HuH-7 (cell line): ENCODE results near the gene SDHA.
A peak's percentile ranks its signal among the peaks of the same experiment; 100 is the strongest.
"Not testable (repeated sequence)": the region's sequence is repeated elsewhere in the genome, so short reads cannot be mapped to it uniquely, and the experiment has no call there.

Source experiments
- DNase-seq: peaks from one replicate; pipeline ENCODE4 v3.0.0; 2011; ENCODE audit warnings: low spot score

SDHA gene

GRCh38 chr5:186091-187041 lies 31.8 kb upstream of the SDHA start:
- DNase-seq: no peak

DNA sequence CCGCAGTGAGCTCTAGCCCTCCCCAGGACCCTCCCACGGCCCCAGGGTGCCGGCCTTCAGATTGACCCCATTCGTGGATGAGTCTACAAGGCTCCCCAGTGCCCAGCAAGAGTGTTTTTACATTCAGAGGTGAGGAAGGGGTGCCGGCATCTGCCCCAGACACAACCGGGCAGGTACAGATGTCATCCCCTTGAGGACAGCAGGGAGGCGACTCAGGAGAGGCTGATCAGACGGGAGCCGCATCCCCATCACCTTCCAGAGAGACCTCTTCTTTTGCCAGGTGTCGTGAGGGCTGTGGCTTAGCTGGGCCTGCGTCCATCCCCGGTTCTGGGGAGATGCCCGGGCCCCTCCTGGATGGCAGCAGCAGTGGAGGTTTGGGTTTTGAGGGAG lies 31.1 kb upstream of the SDHA start:
- no peak for DNase-seq

- DNase-seq: no peak
These were observed 30.3 kb upstream of the SDHA start for GRCh38 chr5:187617-188451.

GRCh38 chr5:188488-189481 lies 29.3 kb upstream of the SDHA start:
- DNase-seq: peak; percentile 97

GRCh38 chr5:189486-189885 lies 28.6 kb upstream of the SDHA start:
- no peak for DNase-seq

DNA sequence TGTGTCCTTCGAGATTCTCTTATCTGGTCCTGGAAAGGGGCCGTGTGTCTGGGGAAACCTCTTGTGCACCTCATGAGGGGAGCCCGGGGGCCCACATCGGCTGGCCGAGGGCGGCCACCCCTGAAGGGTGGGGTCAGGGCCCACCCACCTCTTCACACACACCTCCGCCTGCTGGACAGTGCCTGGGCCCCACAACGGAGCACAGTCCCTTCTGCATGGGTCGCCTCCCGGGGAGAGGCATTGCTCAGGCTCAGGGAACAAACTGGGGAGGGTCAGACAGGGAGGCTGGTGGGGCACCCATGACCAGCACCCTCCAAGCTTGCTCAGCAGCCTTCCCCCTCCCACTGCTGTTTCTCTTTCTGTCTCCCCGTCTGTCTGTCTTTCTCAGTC lies 28.1 kb upstream of the SDHA start:
- DNase-seq: no peak

DNA sequence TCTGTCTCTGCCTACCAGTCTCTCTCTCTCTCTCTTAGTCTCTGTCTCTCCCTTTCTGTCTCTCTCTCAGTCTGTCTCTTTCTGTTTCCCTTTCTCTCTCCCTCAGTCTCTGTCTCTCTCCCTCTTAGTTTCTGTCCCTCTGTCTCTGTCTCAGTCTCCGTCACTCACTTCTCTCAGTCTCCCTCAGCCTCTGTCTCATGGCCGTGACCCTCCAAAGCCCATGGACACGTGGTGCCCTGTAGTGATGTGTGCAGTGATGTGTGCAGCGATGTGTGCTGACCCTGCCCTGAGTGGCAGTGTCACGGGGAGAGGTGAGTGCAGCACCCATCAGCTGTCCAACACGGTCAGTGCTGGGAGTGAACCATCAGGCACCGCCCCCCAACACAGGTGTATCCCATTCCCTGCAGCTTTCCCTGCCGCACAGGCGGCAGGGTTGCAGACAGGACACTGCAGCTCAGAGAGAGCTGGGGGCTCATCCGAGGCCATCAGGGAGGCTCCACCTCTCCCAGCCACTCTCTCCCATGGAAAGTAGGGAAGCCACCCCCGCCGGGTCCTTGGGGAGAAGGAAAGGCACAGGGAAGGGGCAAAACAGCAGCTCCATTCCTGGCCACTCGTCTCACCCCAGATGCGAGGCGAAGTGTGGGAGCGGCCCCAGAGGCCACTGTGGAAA lies 27.6 kb upstream of the SDHA start:
- DNase-seq: no peak

- no peak for DNase-seq
These were observed 26.8 kb upstream of the SDHA start, which contains the start of gene LRRC14B for GRCh38 chr5:191036-191948. Gene LRRC14B, plus strand, starts transcription at chr5:191495. Its CDS starts 44 bp downstream, at chr5:191539.

GRCh38 chr5:191949-192690 lies 26.0 kb upstream of the SDHA start:
- no peak for DNase-seq

- no peak for DNase-seq
These were observed 25.5 kb upstream of the SDHA start for GRCh38 chr5:192691-192969.

GRCh38 chr5:192970-193831 lies 24.9 kb upstream of the SDHA start:
- no peak for DNase-seq

GRCh38 chr5:194102-194501 lies 24.0 kb upstream of the SDHA start:
- no peak for DNase-seq

DNA sequence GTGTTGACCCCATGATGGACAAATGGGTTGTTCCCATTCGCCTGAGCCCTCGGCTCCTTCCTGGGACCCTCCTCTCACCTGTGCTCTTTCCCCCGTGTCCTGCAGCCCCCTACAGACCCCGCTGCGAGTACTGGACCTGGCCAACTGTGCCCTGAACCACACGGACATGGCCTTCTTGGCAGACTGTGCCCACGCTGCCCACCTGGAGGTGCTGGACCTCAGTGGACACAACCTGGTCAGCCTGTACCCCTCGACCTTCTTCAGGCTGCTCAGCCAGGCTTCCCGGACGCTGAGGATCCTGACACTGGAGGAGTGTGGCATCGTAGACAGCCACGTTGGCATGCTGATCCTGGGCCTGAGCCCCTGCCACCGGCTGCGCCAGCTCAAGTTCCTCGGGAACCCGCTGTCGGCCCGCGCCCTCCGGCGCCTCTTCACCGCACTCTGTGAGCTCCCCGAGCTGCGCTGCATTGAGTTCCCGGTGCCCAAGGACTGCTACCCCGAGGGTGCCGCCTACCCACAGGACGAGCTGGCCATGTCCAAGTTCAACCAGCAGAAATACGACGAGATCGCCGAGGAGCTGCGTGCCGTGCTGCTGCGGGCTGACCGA lies 23.4 kb upstream of the SDHA start:
- DNase-seq: no peak

DNA sequence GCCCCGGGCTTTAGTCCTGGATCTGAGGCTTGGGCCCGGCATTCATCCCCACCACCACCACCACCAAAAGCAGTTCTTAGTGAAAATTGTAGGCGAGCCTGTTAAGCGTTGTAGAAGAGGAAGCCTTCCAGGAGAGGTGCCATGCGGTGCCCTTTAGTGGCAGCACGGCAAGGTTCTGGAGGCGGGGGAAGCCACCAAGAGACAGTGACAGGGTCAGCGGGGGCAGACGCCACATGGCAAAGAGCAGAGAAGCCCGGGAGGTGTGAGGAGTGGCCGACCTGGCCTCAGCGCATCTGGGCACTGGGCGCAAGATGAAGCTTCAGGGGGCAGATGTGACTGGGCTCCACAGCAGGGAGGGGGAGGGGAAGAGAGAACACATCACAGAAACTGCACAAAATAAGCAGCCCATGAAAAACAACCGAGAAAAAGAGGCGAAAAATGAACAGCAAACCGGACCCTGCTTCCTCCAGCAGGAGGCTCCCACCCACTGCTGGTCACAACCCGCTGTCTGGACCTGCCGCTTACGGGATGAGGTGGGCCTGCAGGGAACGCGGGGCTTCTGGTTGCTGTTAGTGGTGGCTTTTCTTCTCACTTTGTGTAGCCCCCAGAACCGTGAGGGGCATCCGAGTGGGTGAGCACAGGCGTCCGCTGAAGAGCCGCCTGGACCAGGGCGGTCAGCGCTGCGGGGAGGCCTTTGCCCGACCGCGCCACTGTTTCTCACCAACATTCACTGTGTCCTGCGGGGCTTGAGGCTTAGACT lies 22.5 kb upstream of the SDHA start:
- no peak for DNase-seq

DNA sequence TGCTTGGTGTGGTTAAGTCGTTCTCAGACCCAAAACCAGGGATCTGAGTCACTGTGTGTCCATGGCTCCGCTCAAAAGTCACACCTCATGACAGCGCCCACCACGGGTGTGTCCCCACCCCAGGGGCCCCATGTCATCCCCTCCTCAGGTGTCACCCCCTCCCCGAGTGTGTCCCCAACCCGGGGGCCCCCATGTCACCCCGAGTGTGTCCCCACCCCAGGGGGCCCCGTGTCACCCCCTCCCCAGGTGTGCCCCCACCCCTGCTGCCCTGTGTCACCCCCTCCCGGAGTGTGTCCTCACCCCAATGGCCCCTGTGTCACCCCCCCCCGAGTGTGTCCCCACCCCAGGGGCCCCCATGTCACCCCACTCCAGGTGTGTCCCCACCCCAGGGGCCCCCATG lies 21.8 kb upstream of the SDHA start:
- no peak for DNase-seq

- DNase-seq: not testable (repeated sequence)
These were observed 21.1 kb upstream of the SDHA start for GRCh38 chr5:197031-197430.

DNA sequence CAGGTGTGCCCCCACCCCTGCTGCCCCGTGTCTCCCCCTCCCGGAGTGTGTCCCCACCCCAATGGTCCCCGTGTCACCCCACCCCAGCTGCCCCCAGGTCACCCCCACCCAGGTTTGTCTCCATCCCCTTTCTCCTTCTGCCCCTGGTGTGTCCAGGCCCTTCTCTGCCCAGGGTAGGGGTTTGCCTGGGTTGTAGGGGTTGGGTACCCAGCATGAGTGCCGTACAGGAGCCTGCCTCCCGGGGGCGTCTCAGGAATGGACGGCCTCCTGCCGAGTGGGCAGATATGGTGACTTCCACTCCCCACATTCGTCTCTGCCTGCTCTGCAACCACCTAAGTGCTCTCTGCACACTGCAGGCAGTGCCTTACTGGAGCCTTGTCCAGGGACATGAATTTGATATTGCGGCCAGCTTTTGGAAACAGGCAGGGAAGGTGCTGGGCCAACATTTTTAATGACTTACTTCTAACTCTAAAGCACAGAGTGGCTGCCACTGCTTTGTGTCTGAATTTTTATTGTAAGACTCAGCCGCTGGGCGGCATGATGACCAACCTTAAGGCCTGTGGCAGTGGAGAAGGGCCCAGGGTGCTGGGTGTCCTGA lies 20.1 kb upstream of the SDHA start:
- no peak for DNase-seq
